GM18505 (cell line): ENCODE data around the gene TBRG1.

Experiments
- ATAC-seq: cut with Tn5 transposase; IDR thresholded peaks from one replicate; pipeline ENCODE4 v1.9.1; 2021; ENCODE audit not compliant: unreplicated experiment
- POLR2A ChIP-seq: IDR thresholded peaks from 4 replicates; pipeline ENCODE4 v1.6.1; 2011; ENCODE audit warnings: borderline replicate concordance; ENCODE audit not compliant: insufficient read depth, insufficient read length; ENCODE audit errors: extremely low read depth

The TBRG1 gene

DNA sequence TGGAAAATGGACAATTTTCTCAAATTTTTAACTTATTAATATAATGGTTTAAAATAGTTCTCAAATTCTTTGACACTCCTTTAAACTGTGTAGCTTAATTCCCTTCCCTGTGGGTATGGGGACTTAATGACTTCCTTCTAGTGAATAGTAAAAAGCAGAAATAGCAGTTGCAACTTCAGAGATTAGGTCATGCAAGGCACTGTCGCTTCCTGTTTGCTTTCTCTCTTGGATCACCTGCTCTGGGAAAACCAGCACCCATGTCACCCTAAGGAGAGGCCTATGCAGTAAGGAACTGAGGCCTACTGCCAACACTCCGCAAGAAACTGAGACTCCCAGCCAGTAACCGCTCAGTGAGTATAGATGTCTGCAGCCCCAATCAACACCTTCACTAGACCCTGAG, 16.9 kb upstream of the TBRG1 start:
- ATAC-seq, result no peak
- TF ChIP-seq POLR2A, result no peak

DNA sequence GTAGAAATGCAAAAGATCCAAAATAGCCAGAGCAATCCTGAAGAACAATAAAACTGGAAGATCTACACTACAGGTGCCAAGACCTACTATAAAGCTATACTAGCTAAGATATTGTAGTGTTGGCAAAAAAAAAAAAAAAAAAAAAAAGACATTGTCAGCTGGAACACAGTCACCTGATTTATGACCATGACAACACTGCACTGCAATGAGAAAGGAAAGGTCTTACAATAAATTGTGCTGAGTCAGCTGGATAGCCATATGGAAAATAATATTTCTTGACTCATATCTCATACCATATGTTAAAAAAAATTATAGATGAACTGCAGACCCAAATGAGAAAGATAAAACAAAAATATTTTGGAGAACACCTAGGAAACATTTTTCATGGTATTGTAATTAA, 14.5 kb upstream of the TBRG1 start:
- ATAC-seq, result no peak
- no peak for TF ChIP-seq POLR2A

DNA sequence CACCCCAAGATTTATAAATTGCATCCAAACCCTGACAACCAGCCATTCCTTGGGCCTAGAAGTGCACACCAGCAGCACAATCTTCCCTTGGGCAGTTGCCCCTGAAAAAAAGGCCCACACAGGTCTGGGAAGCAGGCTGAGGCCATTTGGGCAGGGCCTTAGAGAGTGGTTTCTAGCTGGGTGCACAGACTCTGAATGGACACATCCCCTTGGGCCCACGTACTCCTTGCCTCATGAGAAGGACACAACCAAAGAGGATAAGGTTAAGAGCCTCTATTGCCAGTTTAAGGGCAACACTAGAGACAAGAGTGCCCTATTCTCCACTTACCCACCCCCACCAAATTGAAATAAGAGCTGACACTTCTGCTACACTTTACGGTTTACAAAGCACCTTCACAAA, 12.4 kb upstream of the TBRG1 start:
- no peak for TF ChIP-seq POLR2A
- no peak for ATAC-seq

DNA sequence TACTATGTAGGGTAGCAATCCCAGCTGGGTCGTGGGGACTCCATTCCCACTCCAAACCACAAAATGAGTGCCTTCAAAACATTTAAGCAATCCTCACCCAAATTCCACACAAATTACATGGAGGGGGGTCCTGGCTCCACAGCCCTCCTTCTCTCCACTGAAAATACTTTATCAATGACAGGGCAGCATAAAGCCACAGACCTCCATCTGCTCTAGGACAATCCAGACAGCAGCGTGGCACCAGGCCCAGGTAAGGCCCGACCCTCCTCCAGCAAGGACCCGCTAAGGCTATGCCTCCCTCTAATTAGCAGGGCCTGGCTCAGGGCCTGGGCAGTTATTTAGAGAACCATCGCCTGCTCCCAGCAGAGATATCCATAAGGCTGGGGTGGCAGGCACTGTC, 11.6 kb upstream of the TBRG1 start, which contains the start of gene PANX3:
Gene PANX3 (plus strand): TSS at position 365 of the 400 bp plus-strand sequence. CDS start 129 bp downstream, outside the sequence.
- ATAC-seq, result no peak
- TF ChIP-seq POLR2A, result no peak

DNA sequence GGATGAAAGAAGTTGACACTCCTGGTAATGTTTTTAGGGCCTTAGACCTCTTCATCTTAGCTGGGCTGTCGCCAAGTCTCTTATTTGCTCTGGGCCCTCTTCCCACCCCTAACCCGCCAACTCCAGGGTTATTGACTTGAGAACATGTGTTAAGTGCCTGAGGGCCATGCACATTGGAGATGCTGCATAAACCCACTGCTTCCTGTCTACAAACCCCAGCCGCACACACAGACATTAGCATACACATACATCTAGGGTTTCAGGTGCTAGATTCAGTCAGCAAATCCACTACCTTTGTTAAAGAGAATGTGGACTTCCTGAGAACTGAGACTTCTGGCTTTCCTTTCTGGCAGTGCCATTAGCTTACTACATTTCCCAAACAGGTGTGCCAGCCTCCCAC, 10.6 kb upstream of the TBRG1 start:
- no peak for TF ChIP-seq POLR2A
- ATAC-seq, result no peak

DNA sequence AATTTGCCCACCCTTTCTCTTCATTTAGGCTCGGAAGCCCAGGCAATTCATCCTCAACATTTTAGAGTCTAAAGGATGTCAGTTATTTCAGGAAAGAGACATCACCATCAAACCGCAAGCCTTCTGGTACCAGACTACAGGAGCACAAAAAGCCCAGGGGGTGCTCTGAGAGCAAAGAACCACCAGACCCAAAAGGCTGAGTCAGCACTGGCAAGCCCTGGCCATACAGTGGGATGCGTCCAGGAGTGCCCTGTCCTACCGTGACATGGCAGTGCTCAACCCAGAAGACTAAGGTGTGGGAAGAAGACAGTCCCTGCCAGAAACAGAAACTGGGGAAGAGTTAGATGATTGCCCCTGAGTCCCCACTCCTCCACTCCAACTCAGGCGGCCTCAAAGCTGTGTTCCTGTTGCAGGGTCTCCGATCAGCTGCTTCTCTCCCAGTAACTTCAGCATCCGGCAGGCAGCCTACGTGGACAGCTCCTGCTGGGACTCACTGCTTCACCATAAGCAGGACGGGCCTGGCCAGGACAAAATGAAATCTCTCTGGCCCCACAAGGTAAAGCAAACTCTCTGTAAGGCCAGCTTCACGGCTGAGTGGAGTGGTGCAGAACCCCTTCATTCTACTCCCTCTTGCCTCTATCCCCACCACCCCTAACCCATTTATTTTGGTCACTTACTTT, 10.0 kb upstream of the TBRG1 start:
- no peak for ATAC-seq
- TF ChIP-seq POLR2A, result no peak

DNA sequence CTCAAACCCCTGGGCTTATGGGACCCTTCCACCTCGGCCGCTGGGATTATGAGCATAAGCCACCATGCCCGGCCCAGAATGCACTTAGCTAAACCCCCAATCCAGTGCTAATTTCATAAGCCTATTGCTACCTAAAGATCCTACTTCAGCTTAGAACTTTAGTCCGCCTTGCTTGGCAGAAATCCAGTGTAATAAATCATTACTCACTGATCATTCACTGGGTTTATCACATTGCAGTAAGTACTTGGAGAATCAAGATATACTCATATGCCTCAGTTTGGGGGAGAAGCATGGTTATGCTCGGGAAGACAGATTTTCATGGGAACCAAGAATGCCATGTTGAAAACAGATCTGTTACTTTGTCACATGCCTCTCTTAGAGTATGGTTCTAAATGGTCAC, 3.8 kb upstream of the TBRG1 start:
- ATAC-seq, result no peak
- no peak for TF ChIP-seq POLR2A

DNA sequence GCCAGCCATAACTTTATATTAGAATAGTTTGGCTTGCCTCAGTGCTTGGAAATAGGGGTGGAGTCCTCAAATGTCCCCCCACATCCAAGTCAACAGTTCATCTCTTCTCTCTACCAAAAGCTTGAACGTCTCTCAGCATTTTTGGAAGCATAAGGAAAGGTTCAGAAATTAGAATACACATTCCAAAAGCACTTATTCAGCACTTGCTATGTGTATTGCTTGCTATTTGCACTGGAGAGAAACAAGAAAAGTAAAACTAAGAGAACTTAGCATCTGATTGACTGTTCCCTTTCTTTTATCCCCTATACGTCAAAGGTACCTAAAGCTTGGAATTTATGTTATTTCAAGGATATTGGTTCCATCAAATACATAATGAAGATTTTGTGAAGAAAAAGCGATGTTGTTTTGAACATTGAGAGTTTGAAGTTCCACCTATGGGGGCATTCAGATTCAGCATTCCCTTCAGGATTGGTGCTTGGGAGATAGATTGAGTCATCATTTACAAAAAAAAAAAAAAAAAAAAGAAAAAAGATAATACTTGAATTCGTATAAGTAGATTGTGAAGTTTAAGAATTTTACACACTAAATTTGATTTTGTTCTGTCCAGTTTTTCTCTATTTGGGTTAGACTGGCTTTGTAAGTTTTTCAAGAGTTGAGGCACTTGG, 1.3 kb downstream of the TBRG1 start:
- ATAC-seq, result no peak
- no peak for TF ChIP-seq POLR2A

DNA sequence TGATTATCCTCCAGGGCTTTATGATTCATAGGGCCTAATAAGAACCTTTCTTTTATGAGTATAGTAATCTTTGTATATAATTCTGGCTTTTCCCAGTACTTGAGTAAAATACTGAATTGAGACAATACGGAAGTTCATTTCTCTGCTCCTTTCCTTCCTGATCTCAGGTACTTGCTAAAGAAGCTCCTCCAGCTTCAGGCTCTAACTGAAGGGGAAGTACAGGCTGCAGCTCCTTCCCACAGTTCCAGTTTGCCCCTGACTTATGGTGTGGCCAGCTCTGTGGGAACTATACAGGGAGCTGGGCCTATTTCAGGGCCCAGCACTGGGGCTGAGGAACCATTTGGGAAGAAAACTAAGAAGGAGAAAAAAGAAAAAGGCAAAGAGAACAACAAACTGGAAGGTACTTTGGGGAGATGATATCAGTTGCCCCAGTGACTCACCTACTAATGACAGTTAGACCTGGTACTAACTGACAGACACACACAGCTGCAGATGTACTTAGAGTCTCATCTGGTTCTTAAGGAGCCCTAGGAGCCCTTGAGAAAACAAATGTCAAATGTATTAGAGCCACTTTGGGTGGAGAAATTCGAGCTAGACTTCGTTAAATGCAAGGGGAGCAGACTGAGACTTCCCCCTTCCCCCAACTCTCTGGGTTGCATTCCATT, 3.0 kb downstream of the TBRG1 start:
- no peak for TF ChIP-seq POLR2A
- ATAC-seq, result no peak

DNA sequence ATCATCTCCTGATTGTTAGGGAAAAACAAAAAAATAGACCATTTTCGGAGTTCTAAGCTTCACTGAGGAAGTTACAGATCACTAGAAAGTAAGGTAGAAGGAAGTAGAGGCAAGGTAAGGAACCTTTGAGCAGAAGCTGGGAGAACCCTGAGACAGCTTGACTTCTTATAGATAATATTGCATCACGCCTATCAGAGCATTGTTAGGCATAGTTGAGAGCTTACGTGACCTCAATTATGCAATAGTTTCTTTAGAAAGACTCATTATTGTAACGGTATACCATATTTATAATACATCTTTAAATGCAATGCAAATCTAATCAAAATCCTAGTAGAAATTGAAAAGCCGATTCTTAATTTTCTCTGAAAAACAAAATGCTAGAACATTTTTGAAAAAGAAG, 4.9 kb downstream of the TBRG1 start:
- no peak for ATAC-seq
- TF ChIP-seq POLR2A, result no peak

DNA sequence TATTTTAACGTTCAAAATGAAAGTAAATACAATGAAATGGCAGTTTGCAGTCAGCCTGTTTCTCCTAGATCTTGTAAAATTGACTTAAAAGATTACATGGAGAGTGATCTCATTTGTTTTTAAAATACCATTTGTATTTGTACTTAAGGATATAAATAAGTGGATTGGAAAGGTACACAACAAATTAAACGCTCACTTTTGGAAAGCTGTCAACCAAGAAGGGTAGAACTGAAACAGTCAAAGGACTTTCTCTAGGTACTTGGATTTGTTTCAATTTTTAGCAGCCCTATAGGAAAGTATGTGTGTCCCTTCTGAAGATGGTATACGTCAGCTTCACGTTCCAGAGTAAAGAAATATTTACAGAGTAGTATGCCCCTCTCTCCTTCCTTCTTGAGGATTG, 7.3 kb downstream of the TBRG1 start:
- no peak for ATAC-seq
- no peak for TF ChIP-seq POLR2A

DNA sequence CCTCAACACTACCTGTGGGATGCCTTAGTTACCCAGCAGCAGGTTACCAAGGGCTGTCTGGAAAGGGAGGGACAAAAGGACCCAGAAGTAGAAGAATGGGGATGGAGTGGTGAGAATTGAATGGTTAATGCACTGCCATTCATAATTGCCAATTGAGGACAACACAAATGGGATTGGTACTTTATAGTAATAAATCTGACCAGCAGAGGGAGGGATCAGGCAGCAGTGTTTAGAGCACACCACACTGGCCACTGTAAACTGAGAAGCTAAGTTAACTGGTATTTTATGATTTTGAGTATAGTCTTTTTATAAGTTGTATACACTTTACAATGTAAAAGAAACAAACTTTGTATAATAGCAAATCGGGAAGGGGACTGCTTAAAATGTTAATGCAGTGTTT, 10.7 kb downstream of the TBRG1 start:
- no peak for ATAC-seq
- no peak for TF ChIP-seq POLR2A

DNA sequence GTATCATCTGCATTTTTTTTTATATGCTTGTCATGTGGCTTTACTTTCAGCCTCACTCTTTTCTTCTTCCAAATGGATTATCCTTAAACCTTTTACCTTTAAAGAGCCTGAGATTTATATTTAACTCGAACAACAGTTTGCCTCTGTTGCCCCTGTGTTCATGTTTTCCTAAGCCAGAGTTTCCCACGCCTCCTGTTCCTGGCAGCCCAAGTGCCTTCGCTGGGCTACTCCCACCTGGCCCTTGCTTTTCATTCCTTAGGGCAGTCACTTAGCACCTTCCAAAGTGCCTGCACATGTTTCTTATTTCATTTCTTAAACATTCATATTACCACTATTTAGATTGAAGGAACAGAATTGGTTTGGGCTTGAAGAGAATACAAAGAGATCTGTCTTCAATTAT, 13.3 kb downstream of the TBRG1 start:
- no peak for TF ChIP-seq POLR2A
- no peak for ATAC-seq

DNA sequence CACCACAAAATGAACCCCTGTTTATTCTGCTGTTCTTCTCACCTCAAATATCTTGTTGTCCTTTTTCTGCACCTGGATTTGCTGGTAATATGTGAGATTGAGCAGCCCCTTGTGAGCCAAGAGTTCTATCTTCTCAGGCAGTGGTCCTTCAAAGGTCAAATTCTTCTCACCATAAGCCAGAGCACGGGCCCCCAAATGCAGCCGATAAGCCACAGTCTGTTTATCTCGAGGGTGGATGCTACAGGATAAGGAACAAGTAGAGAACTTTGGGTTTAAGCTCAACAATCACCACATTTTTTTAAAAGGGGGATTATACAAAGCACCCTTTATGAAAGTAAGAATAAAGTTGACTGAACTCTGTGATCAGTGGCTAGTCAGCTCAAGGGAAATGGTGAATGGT, 15.8 kb downstream of the TBRG1 start:
- no peak for TF ChIP-seq POLR2A
- ATAC-seq, result no peak

DNA sequence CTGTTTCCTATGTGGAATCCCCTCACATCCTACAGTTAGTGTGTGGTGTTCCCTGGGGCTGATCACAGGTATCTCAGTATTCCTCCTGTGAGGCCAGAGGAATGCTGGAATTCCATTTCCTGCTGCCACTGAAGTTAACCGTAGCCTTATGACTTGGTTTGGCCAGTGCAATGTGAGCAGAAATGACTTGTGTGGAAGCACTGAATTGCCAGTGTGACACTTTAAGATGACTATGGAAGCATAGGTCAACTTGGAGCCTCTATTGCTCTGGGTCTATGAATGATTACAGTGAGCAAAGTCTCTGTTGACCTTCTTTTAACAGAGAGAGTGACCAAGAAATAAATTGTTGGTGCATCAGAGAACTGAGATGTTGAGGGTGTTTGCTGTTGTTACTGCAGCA, 16.5 kb downstream of the TBRG1 start:
- no peak for TF ChIP-seq POLR2A
- no peak for ATAC-seq

DNA sequence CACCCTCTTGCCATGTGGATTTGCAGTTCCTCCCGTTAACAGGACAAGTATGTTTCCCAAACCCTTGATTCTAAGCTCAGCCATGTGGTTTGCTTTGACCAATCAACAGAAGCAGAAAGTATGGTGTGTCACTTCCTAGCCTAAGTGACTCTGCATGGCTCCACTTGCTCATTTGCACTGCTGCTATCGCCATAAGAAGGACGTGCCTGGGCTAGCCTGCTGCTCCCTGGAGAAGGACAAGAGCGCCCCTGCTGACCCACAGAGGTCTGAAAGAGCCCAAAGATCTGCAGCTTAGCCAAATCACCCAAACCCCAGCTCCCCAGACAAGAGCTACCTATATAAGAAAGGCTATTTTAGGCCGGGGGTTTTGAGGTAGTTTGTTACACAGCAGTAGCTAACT, 18.0 kb downstream of the TBRG1 start:
- ATAC-seq, result no peak
- TF ChIP-seq POLR2A, result no peak
